Muscle of back (tissue), 11 donors: ENCODE data around the gene SENP1. TPM values are rescaled to one million over a fixed set of nuclear protein-coding genes. Genes with fewer than 3 reads are reported as not detected.

Source experiments
- DNase-seq, 3 donors: peaks; one replicate each; pipeline versions ENCODE4 v3.0.0 to v3.0.0-alpha.2; 2013
- polyA plus RNA-seq, 10 donors: library from polyadenylated mRNA; unstranded; fragments of 120-200 nt; gene quantifications; one replicate each; pipeline ENCODE4 v1.2.1, GENCODE V29; 2013; ENCODE audit not compliant: insufficient read length in 10 of 10

SENP1 gene
- polyA plus RNA-seq, 10 donors: 12.2 to 20.5 (median 16.1) TPM

DNA sequence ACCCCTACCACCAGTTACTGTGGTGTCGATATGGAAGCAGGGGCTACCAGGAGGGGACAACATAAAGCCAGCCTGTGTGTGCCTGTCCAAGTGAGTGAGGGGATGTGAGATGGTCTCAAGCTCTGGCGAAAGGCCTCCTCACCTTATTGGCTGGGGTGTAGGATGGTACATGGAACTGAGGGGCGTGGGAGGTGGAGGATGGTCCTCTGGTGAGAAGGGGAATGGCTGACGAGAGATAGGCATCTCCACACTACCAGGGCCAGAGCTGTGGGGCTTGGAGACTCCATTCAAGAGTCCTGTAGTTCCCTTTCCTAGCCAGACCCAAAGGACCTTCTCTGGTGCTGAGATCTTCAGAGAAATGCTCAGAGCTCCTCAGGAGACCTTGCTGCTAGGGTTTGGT lies 69.1 kb downstream of the SENP1 start:
- no peak for DNase-seq

DNA sequence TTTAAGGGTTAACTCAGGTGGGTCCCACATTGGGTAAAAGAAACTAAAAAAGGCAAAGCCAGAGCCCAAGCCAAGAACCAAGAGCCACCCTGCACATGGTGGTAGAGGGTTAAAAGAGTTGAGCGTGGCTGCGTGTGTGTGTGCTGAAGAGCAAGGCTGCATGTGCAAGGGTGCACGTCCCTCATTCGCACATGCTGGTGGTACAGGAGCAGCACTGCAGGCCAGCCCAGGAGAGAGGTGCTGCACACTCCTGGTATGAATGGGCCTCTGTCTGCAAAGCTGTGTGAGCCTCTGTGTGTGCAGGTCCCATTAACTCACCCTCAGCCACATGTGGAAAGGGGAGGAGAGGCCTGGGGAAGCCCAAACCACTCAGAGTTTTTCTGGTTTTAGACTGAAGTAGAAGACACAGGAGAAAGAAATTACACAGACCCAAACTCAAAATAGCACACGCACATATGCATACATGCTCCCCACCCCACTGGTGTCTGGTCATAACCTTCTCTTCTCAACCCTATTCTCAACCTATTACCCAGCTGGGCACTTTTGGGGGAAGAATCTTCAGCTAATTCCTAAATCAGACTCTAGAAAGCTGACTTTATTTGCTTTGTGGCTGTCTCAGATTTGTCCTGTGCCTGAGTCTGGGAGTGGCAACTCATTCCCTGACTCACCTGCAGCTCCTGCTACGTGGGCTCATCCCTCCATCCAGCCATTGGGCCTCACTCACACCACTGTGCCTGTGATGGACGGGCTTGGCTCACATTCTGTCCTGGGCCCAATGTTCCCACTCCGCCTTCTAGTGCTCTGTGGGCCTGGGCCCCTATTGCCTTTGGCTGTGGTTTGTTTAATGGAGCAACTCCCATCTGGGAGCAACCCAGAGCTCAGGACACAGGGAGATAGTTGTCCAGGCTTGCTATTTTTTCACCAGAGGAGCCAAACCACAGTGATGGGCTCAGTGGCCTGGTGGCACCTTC lies 70.8 kb downstream of the SENP1 start:
- DNase-seq: no peak

DNA sequence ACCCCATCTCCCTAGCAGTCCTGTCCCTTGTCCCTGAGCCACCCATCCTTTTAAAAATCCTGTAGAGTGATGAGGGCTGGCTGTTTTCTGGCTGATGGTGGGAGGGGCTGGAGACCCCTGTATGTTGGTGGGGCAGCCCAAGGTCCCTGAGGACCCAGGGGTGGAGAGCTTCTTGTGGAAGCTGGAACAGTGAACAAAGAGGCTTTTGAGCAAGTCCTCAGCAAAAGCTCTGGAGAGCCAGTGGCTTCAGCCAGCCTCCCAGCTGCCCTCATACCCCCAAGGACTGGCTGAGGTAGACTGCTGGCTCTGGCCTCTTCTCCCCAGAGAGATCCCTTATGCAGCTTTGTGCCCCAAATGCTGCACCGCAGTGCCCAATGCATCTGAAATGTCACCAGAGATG lies 72.4 kb downstream of the SENP1 start:
- no peak for DNase-seq

DNA sequence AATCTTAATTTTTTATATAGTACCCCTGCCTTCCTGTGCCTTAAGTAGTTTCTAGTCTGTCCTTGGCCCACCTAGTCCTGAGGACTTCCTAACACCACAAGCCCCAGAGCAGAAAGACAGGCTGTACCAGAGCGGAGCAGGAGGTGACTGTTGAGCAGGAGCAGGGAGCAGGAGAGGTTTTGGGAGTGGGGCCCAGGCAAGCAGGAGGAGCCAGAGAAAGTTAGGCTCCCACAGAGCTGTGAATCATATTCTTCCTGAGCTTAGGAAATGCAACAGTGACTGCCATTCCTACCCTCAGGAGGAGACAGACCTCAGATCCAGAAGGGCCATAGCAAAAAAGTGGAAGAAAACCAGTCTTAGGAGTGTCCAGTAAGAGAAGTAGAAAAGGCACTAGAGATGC lies 73.3 kb downstream of the SENP1 start:
- no peak for DNase-seq

DNA sequence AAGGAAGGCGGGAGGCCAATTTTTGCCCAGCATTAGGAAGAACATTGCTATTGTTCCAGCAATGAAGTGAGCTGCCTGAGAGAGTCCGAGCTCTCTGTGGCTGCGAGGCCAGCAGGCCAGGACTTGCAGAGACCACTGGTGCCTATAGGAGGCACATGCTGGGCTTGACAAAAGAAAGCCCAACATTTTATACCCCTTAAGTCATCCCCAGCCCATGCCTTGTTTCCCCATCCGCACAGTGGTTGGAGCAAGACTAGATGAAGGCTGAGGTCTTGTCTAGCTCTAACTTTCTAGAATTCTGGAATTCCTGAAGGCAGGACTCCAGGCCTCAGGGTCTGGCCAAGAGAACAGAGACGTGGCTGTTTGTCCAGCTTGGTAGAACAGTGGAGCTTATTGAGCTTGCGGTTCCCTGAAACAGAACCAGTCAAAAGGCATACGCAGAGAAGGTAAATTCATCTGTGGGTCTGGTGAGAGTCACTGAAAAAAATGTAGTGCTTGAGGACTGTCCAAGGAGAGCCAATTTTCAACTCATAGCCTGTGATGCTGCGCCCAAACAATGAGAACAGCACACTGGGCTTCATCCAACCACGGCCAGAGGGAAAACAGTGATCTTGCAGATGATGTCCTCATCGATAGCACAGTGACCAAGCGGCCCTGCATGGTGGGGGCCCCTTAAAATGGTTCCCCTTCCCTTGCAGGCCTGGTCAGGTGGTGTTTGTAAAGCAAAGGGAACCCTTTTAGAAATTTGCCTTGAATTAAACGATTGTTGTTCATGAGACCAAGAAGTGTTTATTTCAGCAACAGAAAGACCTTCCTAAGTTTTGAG lies 74.5 kb downstream of the SENP1 start:
- no peak for DNase-seq

DNA sequence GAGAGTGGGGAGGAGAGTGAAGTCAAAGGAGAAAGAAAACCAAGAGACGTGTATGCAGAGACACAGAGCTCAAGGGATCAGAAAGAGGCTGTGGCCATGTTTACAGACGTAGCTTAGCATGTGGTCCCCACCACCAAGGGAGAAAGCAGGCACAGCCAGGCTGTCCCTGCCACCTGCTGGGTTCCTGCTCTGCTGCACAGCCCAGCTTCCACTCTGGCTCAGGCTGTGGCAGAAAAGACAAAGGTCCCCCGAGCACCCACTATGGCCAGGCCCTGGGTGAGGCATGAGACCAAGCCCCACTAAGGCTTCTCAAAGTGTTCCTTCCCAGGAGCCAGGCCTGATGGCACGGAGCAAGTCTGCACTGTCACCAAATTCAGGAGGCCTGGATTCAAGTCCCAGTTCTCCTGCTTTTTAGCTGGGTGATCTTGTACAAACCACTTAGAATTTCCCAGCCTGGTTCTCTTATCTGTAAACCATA lies 75.7 kb downstream of the SENP1 start:
- DNase-seq: no peak

DNA sequence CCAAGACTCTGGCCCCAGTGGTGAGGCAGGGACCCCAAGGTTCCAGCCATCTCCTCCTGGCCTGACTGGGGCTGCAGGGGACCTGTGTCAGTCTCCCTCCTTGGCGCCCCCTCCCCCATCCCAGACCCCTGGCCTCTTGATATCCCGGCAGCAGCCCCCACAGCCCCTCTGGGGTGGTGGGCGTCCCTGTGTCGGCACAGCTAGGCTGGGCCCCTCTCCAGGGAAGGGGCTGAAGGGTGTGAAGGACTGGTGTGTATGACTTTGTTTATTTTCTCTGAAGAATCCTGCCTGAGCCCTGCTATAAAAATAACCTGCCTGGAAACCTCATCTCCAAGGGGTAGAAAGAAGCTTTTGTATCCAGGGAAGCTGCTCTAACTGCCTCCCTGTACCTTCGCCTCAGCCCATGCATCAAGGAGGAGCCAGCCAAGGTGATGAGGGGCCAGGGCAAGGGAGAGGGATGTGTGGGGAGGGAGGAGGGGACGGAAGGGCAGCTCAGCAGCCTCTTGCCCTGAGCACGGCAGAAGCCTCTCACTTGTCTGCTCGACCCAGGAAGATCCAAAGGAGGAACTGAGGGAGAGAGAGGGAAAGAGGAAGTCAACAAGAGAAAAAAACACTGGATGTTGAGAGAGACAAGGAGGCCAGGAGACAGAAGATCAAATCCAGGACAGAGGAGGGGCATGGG lies 76.2 kb downstream of the SENP1 start:
- no peak for DNase-seq

DNA sequence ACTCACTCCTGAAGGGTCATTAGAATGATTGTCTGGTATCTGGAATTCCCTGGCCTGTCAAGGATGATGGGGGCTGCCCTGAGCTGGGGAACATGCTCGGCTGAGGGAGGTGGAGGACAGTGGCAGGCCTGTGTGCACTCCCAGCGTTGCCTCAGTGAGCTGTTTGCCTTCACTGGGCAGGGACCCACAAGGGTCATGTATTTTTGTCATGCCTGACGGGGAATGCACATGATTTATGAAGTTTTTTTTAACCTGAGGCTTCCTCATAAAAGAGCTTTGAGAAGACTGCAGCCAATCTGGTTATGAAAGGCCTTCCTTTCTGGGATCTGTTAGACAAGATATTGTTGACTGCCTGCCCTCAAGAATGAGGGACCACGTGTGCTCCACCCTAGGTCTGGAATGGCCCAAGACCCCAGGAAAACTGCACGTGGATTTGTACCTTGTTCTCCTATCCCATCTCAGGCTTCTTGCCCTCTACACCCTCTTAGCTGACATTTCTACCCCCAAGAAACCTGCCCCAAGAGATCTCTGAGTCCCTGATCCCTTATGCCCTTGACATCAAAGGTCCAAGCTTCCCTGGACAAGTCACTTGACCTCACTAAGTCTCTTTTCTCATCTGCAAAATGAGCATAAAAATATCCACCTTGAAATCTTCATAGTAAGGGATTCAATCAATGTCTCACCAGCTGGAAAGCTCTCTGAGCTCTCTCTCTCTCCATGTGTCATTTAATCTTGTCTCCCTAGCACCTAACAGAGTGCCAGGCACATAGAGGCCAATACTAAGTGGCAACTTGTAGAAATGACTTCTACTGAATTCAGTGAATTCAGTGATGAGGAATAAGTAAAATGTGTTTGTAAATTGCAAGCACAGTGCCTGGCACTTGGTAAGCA lies 77.1 kb downstream of the SENP1 start:
- DNase-seq: no peak

DNA sequence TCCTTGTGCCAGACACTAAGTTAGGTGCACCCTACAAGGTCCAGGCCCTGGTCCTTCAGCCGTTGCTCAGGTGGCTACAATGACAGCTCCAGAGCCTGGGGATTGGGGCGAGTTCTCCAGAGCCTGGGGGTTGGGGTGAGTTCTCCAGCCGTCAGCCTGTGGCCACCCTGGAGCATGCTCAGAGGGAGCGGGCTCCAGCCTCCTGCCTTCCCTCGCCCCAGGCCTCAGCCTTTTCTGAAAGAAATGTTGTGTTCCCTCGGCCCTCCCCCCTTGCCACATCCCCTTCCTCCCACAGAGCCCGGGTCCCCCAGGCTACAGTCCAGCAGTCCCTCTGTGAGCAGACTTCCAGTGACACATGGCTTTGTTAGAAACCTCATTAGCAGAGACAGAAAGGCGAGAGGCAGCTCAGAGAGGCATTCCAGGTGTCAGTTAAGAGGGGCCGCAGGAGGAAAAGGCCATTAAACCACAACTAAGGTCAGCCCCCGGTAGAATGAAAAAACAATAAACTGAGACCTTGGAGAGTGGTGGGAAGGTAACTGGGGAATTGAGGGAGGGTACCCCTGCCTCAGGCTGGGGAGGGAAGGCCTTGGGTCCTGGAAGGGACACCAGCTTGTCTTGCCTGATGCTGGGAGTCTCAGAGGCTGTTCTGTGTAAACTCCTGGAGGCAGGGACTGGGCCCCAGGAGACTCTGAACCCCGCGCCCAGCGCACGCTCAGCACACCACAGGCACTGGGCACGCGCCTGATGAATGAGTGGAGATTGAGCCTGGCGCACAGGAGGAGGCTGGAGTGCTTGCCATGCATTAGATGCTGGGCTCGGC lies 78.5 kb downstream of the SENP1 start:
- DNase-seq: no peak

DNA sequence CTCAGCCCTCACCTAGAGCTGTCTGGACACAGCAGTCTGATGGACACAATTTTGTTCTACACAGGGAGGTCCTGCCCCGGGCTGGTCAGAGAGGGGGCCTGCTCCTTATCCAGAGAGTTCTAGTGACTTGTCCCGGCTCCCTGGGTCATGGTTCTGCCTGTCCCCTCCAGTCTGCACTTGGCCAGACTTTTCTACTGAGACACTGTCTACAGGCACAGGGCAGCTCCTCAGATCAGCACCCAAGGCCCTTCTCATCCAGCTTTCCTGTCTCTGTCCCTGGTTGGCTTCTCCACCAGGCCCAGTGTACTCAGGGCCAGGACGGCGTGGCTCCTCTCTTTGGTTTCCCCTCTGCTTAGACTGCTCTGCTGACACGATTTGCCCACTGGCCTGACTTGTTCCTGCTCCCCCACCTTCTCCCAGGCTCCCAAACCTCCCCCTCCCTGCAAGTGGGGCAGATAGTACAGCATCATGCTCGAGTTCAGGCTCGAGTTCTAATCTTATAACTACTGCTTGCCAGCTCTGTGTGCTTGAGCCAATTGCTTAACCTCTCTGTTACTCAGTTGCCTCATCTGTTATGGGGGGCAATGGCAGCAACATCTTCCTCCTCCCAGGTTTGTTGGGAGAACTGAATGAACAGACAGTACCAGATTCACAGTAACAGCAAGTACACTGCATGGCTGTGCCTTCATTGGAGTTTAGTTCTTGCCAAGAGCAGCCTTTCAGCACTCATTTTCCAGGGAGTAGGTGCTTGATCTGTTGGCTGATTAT lies 79.6 kb downstream of the SENP1 start:
- no peak for DNase-seq

DNA sequence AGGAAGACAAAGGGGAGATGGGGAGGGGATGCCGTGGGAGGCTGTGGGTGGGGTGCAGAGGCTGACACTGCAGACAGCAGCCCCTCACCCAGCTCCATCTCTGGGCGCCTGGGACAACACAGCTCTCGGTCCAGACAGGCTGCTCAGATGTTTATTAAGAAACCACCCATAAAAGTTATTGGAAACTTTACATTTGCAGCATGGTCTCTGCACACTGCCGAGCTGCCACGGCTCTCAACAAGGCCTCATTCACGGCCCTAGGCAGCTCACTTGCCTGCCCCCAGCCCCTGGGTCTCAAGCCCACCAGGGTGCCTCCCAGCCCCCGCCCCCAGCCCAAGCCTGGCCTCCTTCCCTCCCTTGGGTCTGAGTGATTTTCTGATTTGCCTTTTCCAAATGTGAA lies 80.6 kb downstream of the SENP1 start:
- DNase-seq: no peak

DNA sequence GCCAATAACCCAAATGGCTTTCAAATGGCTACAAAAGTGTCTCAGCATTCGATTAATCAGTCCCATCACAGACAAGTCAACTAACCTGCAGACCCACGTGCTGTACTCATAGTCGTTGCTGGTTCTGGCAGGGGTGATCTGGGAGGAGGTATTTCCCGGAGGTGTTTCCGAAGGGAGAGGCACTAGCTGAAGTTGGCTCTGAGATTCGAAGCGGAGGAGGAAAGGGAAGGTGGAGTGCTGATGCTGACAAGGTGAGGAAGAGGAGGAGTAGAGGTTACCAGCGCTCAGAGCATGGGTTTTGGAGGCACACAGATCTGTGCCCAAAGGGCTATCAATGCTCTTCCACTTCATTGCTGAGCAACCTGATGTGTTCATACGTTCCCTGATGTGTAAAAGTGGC lies 81.1 kb downstream of the SENP1 start:
- no peak for DNase-seq

DNA sequence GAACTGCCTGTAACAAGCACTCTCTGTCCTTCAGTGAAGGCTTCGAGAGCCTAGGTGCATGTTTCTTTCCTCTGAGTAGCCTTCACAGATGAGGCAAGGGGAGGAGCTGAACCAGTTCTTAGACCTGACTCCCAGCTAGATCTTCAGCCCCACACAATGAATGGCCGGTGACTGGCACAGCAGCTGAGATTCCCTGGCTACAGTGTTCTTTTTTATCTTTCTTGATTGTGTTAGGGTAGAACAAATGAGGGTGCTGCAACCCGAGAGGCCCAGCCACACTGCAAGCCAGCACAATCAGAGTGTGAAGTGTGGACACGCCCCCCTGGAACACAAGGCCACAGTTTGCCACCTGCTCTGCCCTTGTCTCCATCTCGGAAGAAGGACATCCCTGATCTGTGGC lies 82.5 kb downstream of the SENP1 start:
- no peak for DNase-seq

DNA sequence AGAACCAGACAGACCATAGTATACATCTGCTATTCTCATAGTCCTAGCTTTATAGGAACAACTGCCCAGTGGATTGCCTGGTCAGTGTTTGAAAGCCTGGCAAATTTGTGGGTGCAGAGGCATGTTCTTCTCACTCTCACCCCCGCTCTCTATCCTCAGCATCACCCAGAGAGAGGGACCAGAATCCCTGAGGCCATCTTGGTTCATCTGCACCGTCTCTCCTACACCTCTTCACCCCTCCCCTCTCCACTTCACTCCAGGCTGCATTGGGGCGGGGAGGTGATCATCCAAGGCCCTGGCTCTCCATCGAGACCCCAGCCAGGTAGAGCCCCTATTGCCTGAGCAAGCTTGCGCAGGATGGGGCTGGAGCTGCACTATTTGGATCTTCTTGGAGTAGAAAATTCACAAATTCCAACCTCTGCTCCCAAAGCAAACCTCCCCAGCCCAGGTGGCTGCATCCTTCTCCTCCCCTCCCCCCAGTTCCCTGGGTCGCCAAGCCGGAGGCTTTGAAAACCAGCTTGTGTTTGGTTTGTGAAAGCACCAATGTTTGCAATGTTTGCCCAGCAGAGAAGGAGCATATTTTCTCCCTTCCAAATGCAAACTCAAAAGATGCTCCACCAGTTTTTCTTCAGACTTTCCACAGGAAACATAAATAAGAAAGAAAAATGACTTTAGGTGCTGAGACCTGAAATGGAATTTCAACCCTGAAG lies 83.0 kb downstream of the SENP1 start:
- DNase-seq: no peak

DNA sequence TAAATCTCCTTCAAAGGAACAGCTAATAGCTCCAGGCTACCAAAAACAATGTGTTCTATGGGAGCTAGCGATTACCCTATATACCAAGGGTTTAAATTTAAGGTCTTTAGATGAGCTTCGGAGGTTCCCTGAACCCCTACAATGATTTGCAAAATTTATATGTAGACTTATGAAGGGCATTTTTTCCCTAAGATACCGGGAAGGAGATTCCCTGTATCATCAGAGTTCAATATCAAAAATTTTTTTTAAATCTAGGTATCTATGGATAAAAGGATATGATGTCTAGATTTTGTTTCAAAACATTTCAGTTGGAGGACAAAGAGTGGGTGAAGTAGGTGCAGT lies 83.7 kb downstream of the SENP1 start:
- DNase-seq: no peak

DNA sequence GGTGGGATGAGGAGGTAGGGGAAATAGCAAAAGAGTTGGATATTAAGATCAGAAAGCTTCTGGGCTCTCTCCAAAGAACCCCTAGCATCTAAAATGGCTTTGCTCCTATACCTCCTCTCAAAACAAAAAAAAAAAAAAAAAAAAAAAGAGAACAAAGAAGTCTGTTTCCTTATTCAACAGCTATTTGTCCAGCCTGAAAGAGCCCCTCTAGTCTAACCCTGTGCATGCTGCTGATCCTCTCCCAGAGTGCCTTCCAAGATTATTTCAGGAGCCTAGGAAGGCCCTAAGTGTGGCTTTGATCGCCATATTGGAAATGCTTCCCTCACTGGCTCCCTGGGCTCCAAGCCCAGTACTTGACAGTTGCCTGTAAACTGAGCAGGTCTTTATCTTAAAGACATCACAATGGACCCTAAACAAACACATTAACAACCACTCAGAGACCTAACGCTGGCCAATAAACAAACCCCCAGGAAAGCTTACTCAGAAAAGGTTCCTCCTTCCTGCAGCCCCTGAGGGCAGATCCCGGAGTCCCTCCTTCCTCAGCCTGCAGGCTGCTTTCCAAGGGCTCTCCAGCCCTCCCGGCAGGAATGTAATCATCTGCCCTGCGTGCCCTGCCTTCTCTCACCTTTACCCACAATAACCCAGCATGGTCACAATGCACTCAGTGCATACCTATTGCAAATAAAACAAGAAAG lies 84.2 kb downstream of the SENP1 start:
- DNase-seq: no peak

DNA sequence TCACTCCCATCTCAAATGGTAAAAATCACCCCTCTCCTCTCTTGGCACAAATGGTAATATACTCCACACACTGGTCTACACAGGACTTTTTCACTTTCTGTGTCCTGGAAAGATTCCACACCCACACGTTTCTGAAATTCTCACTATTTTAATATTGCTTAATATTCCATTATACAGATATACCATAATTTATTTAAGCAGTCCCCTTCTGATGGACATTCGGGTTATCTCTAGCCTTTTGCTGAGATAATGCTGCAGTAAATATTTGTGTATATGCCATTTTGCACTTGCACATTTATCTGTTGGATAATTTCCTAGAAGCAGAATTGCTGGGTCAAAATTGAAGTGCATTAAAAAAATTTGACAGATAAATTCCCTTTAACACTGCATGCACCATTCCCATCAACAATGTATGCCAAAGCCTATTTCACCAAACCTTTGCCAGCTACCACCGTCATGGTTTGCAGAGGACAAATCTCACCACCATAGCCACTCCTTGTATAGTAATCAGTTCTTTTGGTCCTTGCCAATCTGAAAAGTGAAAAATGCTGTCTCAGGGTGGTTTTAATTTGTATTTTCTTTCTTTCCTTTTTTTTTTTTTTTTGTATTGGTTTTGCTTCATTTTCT lies 86.1 kb downstream of the SENP1 start:
- no peak for DNase-seq

DNA sequence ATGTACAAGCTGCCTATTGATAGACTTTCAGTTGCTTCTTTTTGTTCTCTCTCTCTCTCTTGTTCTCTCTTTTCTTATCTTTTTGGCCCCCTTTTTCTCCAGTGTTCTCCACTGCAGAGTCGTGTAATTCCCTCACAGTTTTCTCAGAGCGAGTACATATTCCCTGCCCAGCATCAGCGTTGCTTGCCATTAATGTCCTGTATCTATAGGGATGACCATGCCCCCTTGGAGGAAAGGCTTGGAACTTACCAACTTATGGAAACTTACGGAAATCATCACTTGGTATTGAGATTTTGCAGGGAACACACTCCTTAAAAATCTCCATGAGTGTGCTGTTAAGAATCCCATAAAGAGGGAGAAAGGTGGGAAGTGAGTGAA lies 87.3 kb downstream of the SENP1 start:
- DNase-seq: no peak
